Measurements from ENCODE around the gene RMI2. TPM values are rescaled to one million over a fixed set of nuclear protein-coding genes. Genes with fewer than 3 reads are reported as not detected.

The RMI2 gene
- total and polyA plus RNA-seq, 2 of the 8 experiments (the other 6 are each of a cell fraction or from before 2014, with no cell fraction given) = 58.2 to 96.0 TPM

DNA sequence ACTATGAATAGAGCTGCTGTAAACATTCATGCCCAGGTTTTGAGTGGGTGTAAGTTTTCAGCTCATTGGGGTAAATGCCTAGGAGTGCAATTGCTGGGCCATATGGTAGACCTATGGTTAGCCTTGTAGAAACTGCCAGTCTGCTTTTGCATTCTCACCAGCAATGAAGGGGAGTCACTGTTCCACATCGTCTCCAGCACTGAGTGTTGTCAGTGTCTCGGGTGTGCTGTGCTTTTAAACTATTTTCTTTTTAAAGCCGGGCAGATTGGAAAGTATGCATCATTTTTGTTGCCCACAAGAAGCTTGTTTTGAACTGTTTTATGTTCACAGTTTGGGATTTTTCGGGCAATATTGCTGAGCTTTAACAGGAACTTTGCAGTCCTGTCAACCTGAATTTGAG is 7.9 kb downstream of the RMI2 start (continued):
- TF ChIP-seq GTF2F1 (IDR thresholded peaks at IDR 0.05; ENCODE audit: borderline replicate concordance, low read depth, low read length) = no peak
- TF ChIP-seq, protein P1, sequence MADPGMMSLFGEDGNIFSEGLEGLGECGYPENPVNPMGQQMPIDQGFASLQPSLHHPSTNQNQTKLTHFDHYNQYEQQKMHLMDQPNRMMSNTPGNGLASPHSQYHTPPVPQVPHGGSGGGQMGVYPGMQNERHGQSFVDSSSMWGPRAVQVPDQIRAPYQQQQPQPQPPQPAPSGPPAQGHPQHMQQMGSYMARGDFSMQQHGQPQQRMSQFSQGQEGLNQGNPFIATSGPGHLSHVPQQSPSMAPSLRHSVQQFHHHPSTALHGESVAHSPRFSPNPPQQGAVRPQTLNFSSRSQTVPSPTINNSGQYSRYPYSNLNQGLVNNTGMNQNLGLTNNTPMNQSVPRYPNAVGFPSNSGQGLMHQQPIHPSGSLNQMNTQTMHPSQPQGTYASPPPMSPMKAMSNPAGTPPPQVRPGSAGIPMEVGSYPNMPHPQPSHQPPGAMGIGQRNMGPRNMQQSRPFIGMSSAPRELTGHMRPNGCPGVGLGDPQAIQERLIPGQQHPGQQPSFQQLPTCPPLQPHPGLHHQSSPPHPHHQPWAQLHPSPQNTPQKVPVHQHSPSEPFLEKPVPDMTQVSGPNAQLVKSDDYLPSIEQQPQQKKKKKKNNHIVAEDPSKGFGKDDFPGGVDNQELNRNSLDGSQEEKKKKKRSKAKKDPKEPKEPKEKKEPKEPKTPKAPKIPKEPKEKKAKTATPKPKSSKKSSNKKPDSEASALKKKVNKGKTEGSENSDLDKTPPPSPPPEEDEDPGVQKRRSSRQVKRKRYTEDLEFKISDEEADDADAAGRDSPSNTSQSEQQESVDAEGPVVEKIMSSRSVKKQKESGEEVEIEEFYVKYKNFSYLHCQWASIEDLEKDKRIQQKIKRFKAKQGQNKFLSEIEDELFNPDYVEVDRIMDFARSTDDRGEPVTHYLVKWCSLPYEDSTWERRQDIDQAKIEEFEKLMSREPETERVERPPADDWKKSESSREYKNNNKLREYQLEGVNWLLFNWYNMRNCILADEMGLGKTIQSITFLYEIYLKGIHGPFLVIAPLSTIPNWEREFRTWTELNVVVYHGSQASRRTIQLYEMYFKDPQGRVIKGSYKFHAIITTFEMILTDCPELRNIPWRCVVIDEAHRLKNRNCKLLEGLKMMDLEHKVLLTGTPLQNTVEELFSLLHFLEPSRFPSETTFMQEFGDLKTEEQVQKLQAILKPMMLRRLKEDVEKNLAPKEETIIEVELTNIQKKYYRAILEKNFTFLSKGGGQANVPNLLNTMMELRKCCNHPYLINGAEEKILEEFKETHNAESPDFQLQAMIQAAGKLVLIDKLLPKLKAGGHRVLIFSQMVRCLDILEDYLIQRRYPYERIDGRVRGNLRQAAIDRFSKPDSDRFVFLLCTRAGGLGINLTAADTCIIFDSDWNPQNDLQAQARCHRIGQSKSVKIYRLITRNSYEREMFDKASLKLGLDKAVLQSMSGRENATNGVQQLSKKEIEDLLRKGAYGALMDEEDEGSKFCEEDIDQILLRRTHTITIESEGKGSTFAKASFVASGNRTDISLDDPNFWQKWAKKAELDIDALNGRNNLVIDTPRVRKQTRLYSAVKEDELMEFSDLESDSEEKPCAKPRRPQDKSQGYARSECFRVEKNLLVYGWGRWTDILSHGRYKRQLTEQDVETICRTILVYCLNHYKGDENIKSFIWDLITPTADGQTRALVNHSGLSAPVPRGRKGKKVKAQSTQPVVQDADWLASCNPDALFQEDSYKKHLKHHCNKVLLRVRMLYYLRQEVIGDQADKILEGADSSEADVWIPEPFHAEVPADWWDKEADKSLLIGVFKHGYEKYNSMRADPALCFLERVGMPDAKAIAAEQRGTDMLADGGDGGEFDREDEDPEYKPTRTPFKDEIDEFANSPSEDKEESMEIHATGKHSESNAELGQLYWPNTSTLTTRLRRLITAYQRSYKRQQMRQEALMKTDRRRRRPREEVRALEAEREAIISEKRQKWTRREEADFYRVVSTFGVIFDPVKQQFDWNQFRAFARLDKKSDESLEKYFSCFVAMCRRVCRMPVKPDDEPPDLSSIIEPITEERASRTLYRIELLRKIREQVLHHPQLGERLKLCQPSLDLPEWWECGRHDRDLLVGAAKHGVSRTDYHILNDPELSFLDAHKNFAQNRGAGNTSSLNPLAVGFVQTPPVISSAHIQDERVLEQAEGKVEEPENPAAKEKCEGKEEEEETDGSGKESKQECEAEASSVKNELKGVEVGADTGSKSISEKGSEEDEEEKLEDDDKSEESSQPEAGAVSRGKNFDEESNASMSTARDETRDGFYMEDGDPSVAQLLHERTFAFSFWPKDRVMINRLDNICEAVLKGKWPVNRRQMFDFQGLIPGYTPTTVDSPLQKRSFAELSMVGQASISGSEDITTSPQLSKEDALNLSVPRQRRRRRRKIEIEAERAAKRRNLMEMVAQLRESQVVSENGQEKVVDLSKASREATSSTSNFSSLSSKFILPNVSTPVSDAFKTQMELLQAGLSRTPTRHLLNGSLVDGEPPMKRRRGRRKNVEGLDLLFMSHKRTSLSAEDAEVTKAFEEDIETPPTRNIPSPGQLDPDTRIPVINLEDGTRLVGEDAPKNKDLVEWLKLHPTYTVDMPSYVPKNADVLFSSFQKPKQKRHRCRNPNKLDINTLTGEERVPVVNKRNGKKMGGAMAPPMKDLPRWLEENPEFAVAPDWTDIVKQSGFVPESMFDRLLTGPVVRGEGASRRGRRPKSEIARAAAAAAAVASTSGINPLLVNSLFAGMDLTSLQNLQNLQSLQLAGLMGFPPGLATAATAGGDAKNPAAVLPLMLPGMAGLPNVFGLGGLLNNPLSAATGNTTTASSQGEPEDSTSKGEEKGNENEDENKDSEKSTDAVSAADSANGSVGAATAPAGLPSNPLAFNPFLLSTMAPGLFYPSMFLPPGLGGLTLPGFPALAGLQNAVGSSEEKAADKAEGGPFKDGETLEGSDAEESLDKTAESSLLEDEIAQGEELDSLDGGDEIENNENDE (IDR thresholded peaks at IDR 0.05; ENCODE audit: insufficient replicate concordance, low read length) = no peak
- no peak for TF ChIP-seq ASH2L (IDR thresholded peaks at IDR 0.05; ENCODE audit: low read length)
- TF ChIP-seq PHF8 (conservative IDR thresholded peaks at IDR 0.05; ENCODE audit: low read depth, low read length) = no peak
